SK-N-SH (cell line): ENCODE data around the gene FAM83E. TPM values are rescaled to one million over a fixed set of nuclear protein-coding genes. Genes with fewer than 3 reads are reported as not detected.

Experiments
- CTCF ChIA-PET: fragments of 300-600, 350-600 bp; formaldehyde crosslinking; extraction: SDS; loops from one replicate; lab custom pipeline; 2021; lab: Yijun Ruan, JAX
- POLR2A ChIA-PET: fragments of 350-600 bp; sonication (Branson Sonifier 250); formaldehyde crosslinking; extraction: SDS; loops from one replicate; lab custom pipeline; 2020; ENCODE audit warnings: antibody characterized with exemption, inconsistent platforms; lab: Yijun Ruan, JAX
- DNase-seq: peaks from one replicate; pipeline ENCODE4 v3.0.0; 2012
- H2AFZ ChIP-seq: fragments of 200-600 bp; sonication (generic); 2 replicates; pipeline ENCODE4 v1.8.1; 2016; ENCODE audit warnings: antibody characterized with exemption, mild to moderate bottlenecking, low read depth
- H3F3A ChIP-seq: fragments of 200-600 bp; sonication (generic); replicated peaks from 2 replicates; pipeline ENCODE3; 2016; ENCODE audit warnings: antibody characterized with exemption, mild to moderate bottlenecking; ENCODE audit not compliant: insufficient read depth
- H3K27ac ChIP-seq, 2 experiments: fragments of 200-500 bp in 1 of 2; fragments of 200-600 bp in 1 of 2; sonication (Bioruptor generic) in 1 of 2; sonication (generic), shearing (Covaris generic) in 1 of 2; 2 replicates each; pipeline versions ENCODE4 v1.5.1 to v1.6.1; 2014 to 2016; ENCODE audit warnings: low read depth in 2 of 2, inconsistent platforms in 1 of 2, low read length in 1 of 2, mild to moderate bottlenecking in 1 of 2, mixed read lengths in 1 of 2
- H3K27me3 ChIP-seq: fragments of 200-600 bp; sonication (generic), shearing (Covaris generic); 2 replicates; pipeline ENCODE4 v1.6.1; 2016; ENCODE audit warnings: mixed run types; ENCODE audit not compliant: insufficient read depth
- H3K36me3 ChIP-seq, 2 experiments: fragments of 200-500 bp in 1 of 2; fragments of 200-600 bp in 1 of 2; sonication (Bioruptor generic) in 1 of 2; sonication (generic) in 1 of 2; replicated peaks in 1 of 2; 2 replicates each; pipeline versions ENCODE3 to v1.5.1; 2014 to 2016; ENCODE audit warnings: low read length in 1 of 2, mild to moderate bottlenecking in 1 of 2; ENCODE audit not compliant: insufficient read depth in 2 of 2, control insufficient read depth in 1 of 2
- H3K4me1 ChIP-seq, 2 experiments: fragments of 200-500 bp in 1 of 2; fragments of 200-600 bp in 1 of 2; sonication (Bioruptor generic) in 1 of 2; sonication (generic), shearing (Covaris generic) in 1 of 2; 2 replicates each; pipeline versions ENCODE4 v1.5.1 to v1.6.1; 2014 to 2016; ENCODE audit warnings: low read depth in 1 of 2, low read length in 1 of 2, mixed run types in 1 of 2; ENCODE audit not compliant: insufficient read depth in 2 of 2, control insufficient read depth in 1 of 2
- H3K4me2 ChIP-seq: fragments of 200-600 bp; sonication (generic), shearing (Covaris generic); 2 replicates; pipeline ENCODE4 v1.6.1; 2017; ENCODE audit warnings: mixed run types
- H3K4me3 ChIP-seq, 2 experiments: fragments of 200-500 bp in 1 of 2; fragments of 200-600 bp in 1 of 2; sonication (Bioruptor generic) in 1 of 2; sonication (generic), shearing (Covaris generic) in 1 of 2; 2 replicates each; pipeline versions ENCODE4 v1.5.1 to v1.8.1; 2014 to 2016; ENCODE audit warnings: low read depth in 2 of 2, inconsistent platforms in 1 of 2, low read length in 1 of 2, mild to moderate bottlenecking in 1 of 2, mixed read lengths in 1 of 2, moderate library complexity in 1 of 2
- H3K79me2 ChIP-seq: fragments of 200-600 bp; sonication (generic); 2 replicates; pipeline ENCODE4 v1.8.1; 2017; ENCODE audit warnings: mild to moderate bottlenecking; ENCODE audit not compliant: insufficient read depth
- H3K9ac ChIP-seq: fragments of 200-600 bp; sonication (generic); 2 replicates; pipeline ENCODE4 v1.6.1; 2017; ENCODE audit warnings: mixed run types
- H3K9me2 ChIP-seq: fragments of 200-600 bp; sonication (generic); 2 replicates; pipeline ENCODE4 v1.6.1; 2017; ENCODE audit warnings: mixed run types
- H3K9me3 ChIP-seq: fragments of 200-600 bp; sonication (generic); 2 replicates; pipeline ENCODE4 v1.6.1; 2017; ENCODE audit warnings: mixed run types, mild to moderate bottlenecking, moderate library complexity
- H4K20me1 ChIP-seq: fragments of 200-600 bp; sonication (generic); 2 replicates; pipeline ENCODE4 v1.6.1; 2017; ENCODE audit warnings: mild to moderate bottlenecking, mixed run types; ENCODE audit not compliant: insufficient read depth
- CTCF ChIP-seq: fragments of 200-600 bp; sonication (generic); IDR thresholded peaks from 2 replicates; pipeline ENCODE4 v1.6.1; 2017; ENCODE audit warnings: antibody characterized with exemption, mild to moderate bottlenecking, moderate library complexity
- EZH2phosphoT487 ChIP-seq: fragments of 200-600 bp; sonication (generic); IDR thresholded peaks from 2 replicates; pipeline ENCODE4 v1.6.1; 2017; ENCODE audit warnings: low read depth, mixed run types, mild to moderate bottlenecking, antibody characterized with exemption, moderate library complexity, borderline replicate concordance
- FOSL2 ChIP-seq: IDR thresholded peaks from 2 replicates; pipeline ENCODE4 v1.4.0; 2012; ENCODE audit warnings: low read depth, mild to moderate bottlenecking, moderate library complexity, borderline replicate concordance
- FOXJ3 ChIP-seq: sonication (generic); formaldehyde crosslinking; IDR thresholded peaks from 2 replicates; pipeline ENCODE4 v1.5.1; 2020; ENCODE audit warnings: mild to moderate bottlenecking, missing genetic modification reagents
- FOXM1 ChIP-seq: IDR thresholded peaks from 2 replicates; pipeline ENCODE4 v1.4.0; 2012; ENCODE audit warnings: low read depth, mild to moderate bottlenecking
- GABPA ChIP-seq: IDR thresholded peaks from 2 replicates; pipeline ENCODE4 v1.4.0; 2012; ENCODE audit warnings: low read depth, mild to moderate bottlenecking
- IRF3 ChIP-seq: fragments of 150-350 bp; IDR thresholded peaks from 2 replicates; pipeline ENCODE4 v1.6.1; 2016; ENCODE audit warnings: mild to moderate bottlenecking, low read depth, low read length
- JUND ChIP-seq: IDR thresholded peaks from 2 replicates; pipeline ENCODE4 v1.4.0; 2012
- MEF2A ChIP-seq: IDR thresholded peaks from 2 replicates; pipeline ENCODE4 v1.4.0; 2012; ENCODE audit warnings: low read depth, borderline replicate concordance
- MXI1 ChIP-seq: IDR thresholded peaks from 2 replicates; pipeline ENCODE4 v1.6.1; 2012; ENCODE audit warnings: mild to moderate bottlenecking, low read depth, low read length, improper control_type of control experiment
- NFIC ChIP-seq: IDR thresholded peaks from 2 replicates; pipeline ENCODE4 v1.4.0; 2012; ENCODE audit warnings: borderline replicate concordance
- NRF1 ChIP-seq: IDR thresholded peaks from 2 replicates; pipeline ENCODE4 v1.6.1; 2012; ENCODE audit warnings: low read depth, mild to moderate bottlenecking, low read length
- POLR2AphosphoS5 ChIP-seq: IDR thresholded peaks from 2 replicates; pipeline ENCODE4 v1.6.1; 2012; ENCODE audit warnings: low read depth, low read length
- RAD21 ChIP-seq: IDR thresholded peaks from 2 replicates; pipeline ENCODE4 v1.6.1; 2012; ENCODE audit warnings: mild to moderate bottlenecking, low read length
- RCOR1 ChIP-seq: fragments of 150-350 bp; IDR thresholded peaks from 2 replicates; pipeline ENCODE4 v1.6.1; 2017; ENCODE audit warnings: antibody characterized with exemption, low read length
- REST ChIP-seq: IDR thresholded peaks from 2 replicates; pipeline ENCODE4 v1.6.1; 2012; ENCODE audit warnings: mild to moderate bottlenecking, low read depth, low read length, moderate library complexity
- RFX5 ChIP-seq: IDR thresholded peaks from 2 replicates; pipeline ENCODE4 v1.6.1; 2012; ENCODE audit warnings: mild to moderate bottlenecking, improper control_type of control experiment, low read length
- RXRA ChIP-seq: IDR thresholded peaks from 2 replicates; pipeline ENCODE4 v1.4.0; 2012; ENCODE audit warnings: low read depth, mild to moderate bottlenecking, borderline replicate concordance
- SMC3 ChIP-seq: IDR thresholded peaks from 2 replicates; pipeline ENCODE4 v1.6.1; 2012; ENCODE audit warnings: low read depth, low read length, improper control_type of control experiment
- TEAD4 ChIP-seq: IDR thresholded peaks from 2 replicates; pipeline ENCODE4 v1.4.0; 2012; ENCODE audit warnings: mild to moderate bottlenecking, borderline replicate concordance; ENCODE audit not compliant: insufficient read depth
- USF2 ChIP-seq: fragments of 150-350 bp; IDR thresholded peaks from 2 replicates; pipeline ENCODE4 v1.6.1; 2017; ENCODE audit warnings: antibody characterized with exemption, low read length, low read depth, borderline replicate concordance
- YY1 ChIP-seq: IDR thresholded peaks from 2 replicates; pipeline ENCODE4 v1.4.0; 2012; ENCODE audit warnings: low read depth, mild to moderate bottlenecking
- ZBTB33 ChIP-seq: IDR thresholded peaks from 2 replicates; pipeline ENCODE4 v1.4.0; 2012; ENCODE audit warnings: low read depth, borderline replicate concordance
- WGBS: methylation state at CpG from one replicate; pipeline ENCODE4 v1.1.6; 2017; ENCODE audit warnings: low lambda C conversion rate; 5-methylcytosine and 5-hydroxymethylcytosine counted together
- polyA plus RNA-seq, 3 experiments: library from polyadenylated mRNA; depleted of rRNA; stranded (reverse); fragments of >200 nt; gene quantifications; 2 replicates each; pipeline ENCODE4 v1.2.3, GENCODE V29; 2012

FAM83E gene
- polyA plus RNA-seq, 1 of the 3 experiments (the other 2 are of a cell fraction): 0.44 TPM

- no peaks in the 10 kb centered on the region for H3K27me3 ChIP-seq
- WGBS: 2% methylated on average over 30 of the region's 37 CpGs
- TF ChIP-seq POLR2AphosphoS5: no peak; the same call in none of the 2 replicates
- peak; percentile 72 for TF ChIP-seq USF2
- TF ChIP-seq CTCF: no peak
- TF ChIP-seq FOXJ3 (CRISPR knock-in tag): no peak
- no peak for TF ChIP-seq FOSL2
- TF ChIP-seq MEF2A: no peak
- no peak for TF ChIP-seq RAD21
- no peak for TF ChIP-seq EZH2phosphoT487
- TF ChIP-seq NFIC: no peak
- TF ChIP-seq MXI1: peak; percentile 78
- peak; percentile 51; the same call in 1 of the 2 replicates for TF ChIP-seq NRF1
- TF ChIP-seq YY1: no peak
- peak; percentile 99 for TF ChIP-seq RXRA
- no peak for TF ChIP-seq GABPA
- TF ChIP-seq FOXM1: no peak
- TF ChIP-seq ZBTB33: no peak
- no peak for TF ChIP-seq TEAD4
- no peak for TF ChIP-seq RCOR1
- no peak for TF ChIP-seq IRF3
- no peak; the same call in 1 of the 2 replicates for TF ChIP-seq SMC3
- TF ChIP-seq REST: no peak
- no peak for TF ChIP-seq JUND
- no peak for TF ChIP-seq RFX5
These were observed 19.8 kb upstream of the FAM83E start for GRCh38 chr19:48634424-48635262.

More at GRCh38 chr19:48634424-48635262, 19.8 kb upstream of the FAM83E start:
- Histone ChIP-seq H3K4me1 (peaks cover 31 to 39% of the 10 kb centered on the region in 2 experiments), H3K27ac (peak overlapping the region; percentile 96 to 98), H3F3A (peaks cover 30% of the 10 kb centered on the region), H3K79me2 (no peaks in the 10 kb centered on the region; the same call in 1 of the 2 replicates), H3K9ac (peak overlapping the region; percentile 81), H2AFZ (peak overlapping the region; percentile 32; the same call in 1 of the 2 replicates), H3K9me2 (no peaks in the 10 kb centered on the region), H3K4me3 (peak overlapping the region; percentile 35 to 79), H3K9me3 (no peaks in the 10 kb centered on the region), H3K36me3 (peaks cover 15 to 20% of the 10 kb centered on the region in 2 experiments), H3K4me2 (peak overlapping the region; percentile 99), H4K20me1 (no peaks in the 10 kb centered on the region)
- CTCF ChIA-PET: interaction anchor here (1.7 to 2.0 kb wide), 2 partner anchors 14 to 45 kb away, joined by 6 to 7 read pairs; no protein-coding TSS in a partner anchor
- peak; percentile 90 for DNase-seq
- POLR2A ChIA-PET: interaction anchor here (0.5 to 1.5 kb wide), 6 partner anchors 8 to 21 kb away, joined by 3 to 13 read pairs (median 6); partner anchors contain the start of genes CA11, RPL18 and SPHK2
